ENCODE results near the gene KIAA1671. TPM values are rescaled to one million over a fixed set of nuclear protein-coding genes. Genes with fewer than 3 reads are reported as not detected.
"Not testable (repeated sequence)": the region's sequence is repeated elsewhere in the genome, so short reads cannot be mapped to it uniquely, and the experiment has no call there.

The KIAA1671 gene
- total and polyA plus RNA-seq, 9 of the 15 experiments (the other 6 are each of a cell fraction or from before 2014, with no cell fraction given), result under 0.01 to 0.11 (median 0.02) TPM; not detected in 5

- DNase-seq (ENCODE audit: extremely low read depth in 1 of 4, low spot score in 3 of 4), result no peak
- no peak overlapping the region for H2AFZ ChIP-seq (ENCODE audit: low read depth, low read length)
- H3K36me3 ChIP-seq (ENCODE audit: control insufficient read depth, insufficient read depth, low read length), result no peaks in the 10 kb centered on the region
- no peaks in the 10 kb centered on the region for H3K9me3 ChIP-seq (replicated peaks; ENCODE audit: control insufficient read depth, insufficient read depth, low read depth, low read length)
- no peak for TF ChIP-seq NFRKB (IDR thresholded peaks at IDR 0.05; ENCODE audit: low read depth)
- TF ChIP-seq FOXJ3 (CRISPR knock-in tag; IDR thresholded peaks at IDR 0.05), result no peak
- TF ChIP-seq ZNF507 (tag; conservative IDR thresholded peaks at IDR 0.05), result no peak
- TF ChIP-seq ZNF830 (CRISPR knock-in tag; IDR thresholded peaks at IDR 0.05), result no peak
- TF ChIP-seq MYNN (IDR thresholded peaks at IDR 0.05), result no peak
- no peak for TF ChIP-seq MYNN (CRISPR knock-in tag; IDR thresholded peaks at IDR 0.05)
- TF ChIP-seq POLR2G (IDR thresholded peaks at IDR 0.05; ENCODE audit: low read depth, low read length), result no peak
- TF ChIP-seq ZNF512 (tag; IDR thresholded peaks at IDR 0.05), result no peak
- no peak for TF ChIP-seq IFI16 (CRISPR knock-in tag; IDR thresholded peaks at IDR 0.05)
- no peak for TF ChIP-seq ZNF79 (CRISPR knock-in tag; IDR thresholded peaks at IDR 0.05; ENCODE audit: low read depth)
- H4K20me1 ChIP-seq (replicated peaks; ENCODE audit: control insufficient read depth, insufficient read depth, low read length), result no peaks in the 10 kb centered on the region
- 6% methylated on average over 2 of the region's 4 CpGs for WGBS (ENCODE audit: insufficient coverage, low coverage, missing lambda C conversion rate)
- ChIA-PET POLR2A (no interaction called here), CTCF (ENCODE audit: low intra/inter-chr PET ratio) (no interaction called here)
- no peaks in the 10 kb centered on the region for H3K9me1 ChIP-seq (ENCODE audit: control insufficient read depth, insufficient read depth, low read length)
- H3K4me1 ChIP-seq (replicated peaks in 1 of 2; ENCODE audit: control insufficient read depth in 2 of 2, insufficient read depth in 2 of 2, low read length in 2 of 2), result peaks cover 0 to 5% of the 10 kb centered on the region in 2 experiments; a peak in 1 of 5 replicates
- intact Hi-C loops (cut with micrococcal nuclease) (loop anchor here (5.0 to 10.0 kb wide), 2 partner anchors 95 to 467 kb away; no protein-coding TSS in a partner anchor), in situ Hi-C loops (cut with MboI) (loop anchor here (10.0 kb wide), 1 partner anchor 97 kb away; no protein-coding TSS in a partner anchor)
- H3K79me2 ChIP-seq (ENCODE audit: control insufficient read depth, insufficient read depth, low read length), result no peaks in the 10 kb centered on the region
- no peak for ATAC-seq
- no TSS peak for BruUV-seq (replicated peaks)
- H3K27me3 ChIP-seq (ENCODE audit: control insufficient read depth in 2 of 2, insufficient read depth in 2 of 2, low read length in 2 of 2), result no peaks in the 10 kb centered on the region
- H3K27ac ChIP-seq (ENCODE audit: extremely low read depth, low read depth, low read length), result no peak overlapping the region
- H3K4me2 ChIP-seq (ENCODE audit: insufficient read depth, low read length), result no peak overlapping the region
- no peak for FAIRE-seq
- H3K9ac ChIP-seq (ENCODE audit: insufficient read depth in 1 of 2, low read depth in 2 of 2, low read length in 2 of 2), result no peak overlapping the region
- no peak overlapping the region for H3K4me3 ChIP-seq
These were observed 285.0 kb downstream of the KIAA1671 start for GRCh38 chr22:25237503-25237902.

- H3K27ac ChIP-seq (ENCODE audit: extremely low read depth, low read depth, low read length); H3K9me3 ChIP-seq (replicated peaks; ENCODE audit: control insufficient read depth, insufficient read depth, low read depth, low read length); H3K4me1 ChIP-seq (replicated peaks in 1 of 2; ENCODE audit: control insufficient read depth in 2 of 2, insufficient read depth in 2 of 2, low read length in 2 of 2); H2AFZ ChIP-seq (ENCODE audit: low read depth, low read length); FAIRE-seq; POLR2A ChIA-PET; H3K4me3 ChIP-seq; ATAC-seq; H3K79me2 ChIP-seq (ENCODE audit: control insufficient read depth, insufficient read depth, low read length); H3K9ac ChIP-seq (ENCODE audit: insufficient read depth in 1 of 2, low read depth in 2 of 2, low read length in 2 of 2); H4K20me1 ChIP-seq (replicated peaks; ENCODE audit: control insufficient read depth, insufficient read depth, low read length); DNase-seq (ENCODE audit: extremely low read depth in 1 of 4, low spot score in 3 of 4); H3K4me2 ChIP-seq (ENCODE audit: insufficient read depth, low read length); H3K27me3 ChIP-seq (ENCODE audit: control insufficient read depth in 2 of 2, insufficient read depth in 2 of 2, low read length in 2 of 2); H3K36me3 ChIP-seq (ENCODE audit: control insufficient read depth, insufficient read depth, low read length); H3K9me1 ChIP-seq (ENCODE audit: control insufficient read depth, insufficient read depth, low read length); BruUV-seq (replicated peaks); CTCF ChIA-PET (ENCODE audit: low intra/inter-chr PET ratio): not testable (repeated sequence)
- WGBS (ENCODE audit: insufficient coverage, low coverage, missing lambda C conversion rate), result no CpG with 5 or more reads among the region's 9 CpGs
- in situ Hi-C loops (cut with MboI), result loop anchor here (10.0 kb wide), 1 partner anchor 97 kb away; no protein-coding TSS in a partner anchor
- intact Hi-C loops (cut with micrococcal nuclease), result loop anchor here (5.0 to 10.0 kb wide), 2 partner anchors 94 to 467 kb away; no protein-coding TSS in a partner anchor
These were observed 285.5 kb downstream of the KIAA1671 start for GRCh38 chr22:25238058-25238457.
